ENCODE data around the gene CPNE4.

CPNE4 gene

DNA sequence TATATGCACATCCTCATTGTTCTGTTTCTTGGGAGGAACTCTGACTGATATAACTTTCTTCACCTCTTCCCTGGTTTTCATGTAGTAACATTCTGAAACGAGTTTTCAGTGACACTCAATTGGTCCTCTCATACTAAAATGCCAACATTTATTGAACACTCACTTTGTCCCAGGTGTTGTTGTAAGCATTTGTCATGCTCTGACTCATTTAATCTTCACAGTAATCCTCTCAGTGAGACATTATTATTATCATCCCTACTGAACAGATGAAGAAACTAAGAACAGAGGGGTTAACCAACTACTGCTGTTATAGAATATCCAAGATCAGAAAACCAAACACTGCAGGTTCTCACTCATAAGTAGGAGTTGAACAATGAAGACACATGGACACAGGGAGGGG is 437.9 kb downstream of the CPNE4 start:
- no peak for DNase-seq
- no peaks in the 10 kb centered on the region for H3K36me3 ChIP-seq
- H3K27me3 ChIP-seq (ENCODE audit: insufficient read depth, low read depth, severe bottlenecking) = no peaks in the 10 kb centered on the region
- H3K27ac ChIP-seq = no peak overlapping the region; the same call in 1 of the 2 replicates
- TF ChIP-seq CTCF (IDR thresholded peaks at IDR 0.05; ENCODE audit: low read depth, low read length) = no peak
- H3K9me3 ChIP-seq (ENCODE audit: severe bottlenecking) = no peaks in the 10 kb centered on the region
- no peak overlapping the region for H3K4me3 ChIP-seq (ENCODE audit: low read depth, low read length)

GRCh38 chr3:131591394-131592014 is 443.3 kb downstream of the CPNE4 start:
- no peak for TF ChIP-seq CTCF (IDR thresholded peaks at IDR 0.05; ENCODE audit: low read depth, low read length)
- Histone ChIP-seq H3K27ac (no peak overlapping the region), H3K36me3 (no peaks in the 10 kb centered on the region), H3K9me3 (ENCODE audit: severe bottlenecking) (no peaks in the 10 kb centered on the region), H3K4me3 (ENCODE audit: low read depth, low read length) (no peak overlapping the region), H3K27me3 (ENCODE audit: insufficient read depth, low read depth, severe bottlenecking) (no peaks in the 10 kb centered on the region)
- no peak for DNase-seq

- Histone ChIP-seq H3K27me3 (ENCODE audit: insufficient read depth, low read depth, severe bottlenecking) (no peaks in the 10 kb centered on the region), H3K4me3 (ENCODE audit: low read depth, low read length) (no peak overlapping the region), H3K36me3 (no peaks in the 10 kb centered on the region), H3K27ac (no peak overlapping the region), H3K9me3 (ENCODE audit: severe bottlenecking) (no peaks in the 10 kb centered on the region)
- no peak for TF ChIP-seq CTCF (IDR thresholded peaks at IDR 0.05; ENCODE audit: low read depth, low read length)
- no peak for DNase-seq
These were observed 448.5 kb downstream of the CPNE4 start for GRCh38 chr3:131586277-131586676.

GRCh38 chr3:131582438-131582837 is 452.4 kb downstream of the CPNE4 start:
- H3K4me3 ChIP-seq (ENCODE audit: low read depth, low read length) = no peak overlapping the region
- H3K27me3 ChIP-seq (ENCODE audit: insufficient read depth, low read depth, severe bottlenecking) = no peaks in the 10 kb centered on the region
- no peak for TF ChIP-seq CTCF (IDR thresholded peaks at IDR 0.05; ENCODE audit: low read depth, low read length)
- no peaks in the 10 kb centered on the region for H3K36me3 ChIP-seq
- no peak overlapping the region for H3K27ac ChIP-seq
- no peaks in the 10 kb centered on the region for H3K9me3 ChIP-seq (ENCODE audit: severe bottlenecking)
- no peak for DNase-seq

GRCh38 chr3:131568460-131568859 is 466.4 kb downstream of the CPNE4 start:
- DNase-seq = no peak
- Histone ChIP-seq H3K4me3 (ENCODE audit: low read depth, low read length) (no peak overlapping the region), H3K27me3 (ENCODE audit: insufficient read depth, low read depth, severe bottlenecking) (no peaks in the 10 kb centered on the region), H3K9me3 (ENCODE audit: severe bottlenecking) (no peaks in the 10 kb centered on the region), H3K36me3 (no peaks in the 10 kb centered on the region), H3K27ac (no peak overlapping the region)
- TF ChIP-seq CTCF (IDR thresholded peaks at IDR 0.05; ENCODE audit: low read depth, low read length) = peak; percentile 34; the same call in 1 of the 2 replicates

- Histone ChIP-seq H3K36me3 (no peaks in the 10 kb centered on the region), H3K27me3 (ENCODE audit: insufficient read depth, low read depth, severe bottlenecking) (no peaks in the 10 kb centered on the region), H3K9me3 (ENCODE audit: severe bottlenecking) (no peaks in the 10 kb centered on the region), H3K27ac (no peak overlapping the region), H3K4me3 (ENCODE audit: low read depth, low read length) (no peak overlapping the region)
- DNase-seq = no peak
- no peak for TF ChIP-seq CTCF (IDR thresholded peaks at IDR 0.05; ENCODE audit: low read depth, low read length)
These were observed 470.0 kb downstream of the CPNE4 start for GRCh38 chr3:131564812-131565211.

All from WERI-Rb-1 (cell line).